WI38 (cell line): ENCODE results near the gene ST3GAL3.
"Not testable (repeated sequence)": the region's sequence is repeated elsewhere in the genome, so short reads cannot be mapped to it uniquely, and the experiment has no call there.

Experiments
- H3K4me3 ChIP-seq: 2 replicates; pipeline ENCODE4 v1.5.1; 2011; ENCODE audit warnings: low read depth, mild to moderate bottlenecking, control low read depth, low read length
- TF ChIP-seq, protein P1 (sequence below): IDR thresholded peaks from 2 replicates; pipeline ENCODE4 v1.5.1; 2012; ENCODE audit warnings: low read depth, mild to moderate bottlenecking, control low read depth, low read length

The ST3GAL3 gene

DNA sequence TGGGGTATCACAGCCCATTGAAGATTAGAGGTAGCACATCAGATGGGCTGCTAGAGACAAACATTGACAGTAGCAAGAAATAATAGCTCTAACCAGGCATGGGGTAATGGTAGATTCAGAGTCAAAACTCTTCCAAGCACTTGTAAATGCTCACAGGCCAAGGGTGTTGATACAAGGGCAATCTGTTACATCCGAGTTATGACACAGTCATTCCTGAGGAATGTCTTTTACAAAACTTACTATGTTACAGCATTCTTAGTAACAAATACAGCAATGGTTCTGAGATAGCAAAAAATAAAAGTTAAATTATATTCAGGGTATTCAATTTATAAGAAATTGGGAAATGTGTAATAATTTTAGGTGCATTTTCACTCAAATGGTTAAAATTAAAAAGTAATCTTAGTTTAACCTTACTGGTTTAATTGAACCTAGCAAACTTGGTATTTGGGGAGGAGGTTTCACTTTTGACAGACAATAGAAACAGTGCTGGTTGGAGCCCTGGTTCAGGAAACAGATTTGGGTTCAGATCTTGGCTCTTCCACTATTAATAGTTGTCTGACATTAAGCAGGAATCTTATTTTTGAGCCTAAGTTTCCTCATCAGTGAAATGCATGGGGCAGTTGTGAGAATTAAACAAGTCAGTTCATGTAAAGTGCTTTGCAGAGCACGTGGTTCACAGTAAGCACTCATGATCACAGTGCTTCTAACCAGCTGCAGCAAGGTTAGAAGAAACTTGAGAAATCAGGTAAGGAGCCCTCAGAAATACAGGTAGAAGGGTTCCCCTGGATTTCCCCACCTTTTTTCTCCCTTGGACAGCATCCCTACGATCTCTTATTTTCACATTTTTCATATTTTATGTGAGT lies 4.4 kb downstream of the ST3GAL3 start:
- H3K4me3 ChIP-seq, result peak overlapping the region; percentile 19
- TF ChIP-seq, protein P1, sequence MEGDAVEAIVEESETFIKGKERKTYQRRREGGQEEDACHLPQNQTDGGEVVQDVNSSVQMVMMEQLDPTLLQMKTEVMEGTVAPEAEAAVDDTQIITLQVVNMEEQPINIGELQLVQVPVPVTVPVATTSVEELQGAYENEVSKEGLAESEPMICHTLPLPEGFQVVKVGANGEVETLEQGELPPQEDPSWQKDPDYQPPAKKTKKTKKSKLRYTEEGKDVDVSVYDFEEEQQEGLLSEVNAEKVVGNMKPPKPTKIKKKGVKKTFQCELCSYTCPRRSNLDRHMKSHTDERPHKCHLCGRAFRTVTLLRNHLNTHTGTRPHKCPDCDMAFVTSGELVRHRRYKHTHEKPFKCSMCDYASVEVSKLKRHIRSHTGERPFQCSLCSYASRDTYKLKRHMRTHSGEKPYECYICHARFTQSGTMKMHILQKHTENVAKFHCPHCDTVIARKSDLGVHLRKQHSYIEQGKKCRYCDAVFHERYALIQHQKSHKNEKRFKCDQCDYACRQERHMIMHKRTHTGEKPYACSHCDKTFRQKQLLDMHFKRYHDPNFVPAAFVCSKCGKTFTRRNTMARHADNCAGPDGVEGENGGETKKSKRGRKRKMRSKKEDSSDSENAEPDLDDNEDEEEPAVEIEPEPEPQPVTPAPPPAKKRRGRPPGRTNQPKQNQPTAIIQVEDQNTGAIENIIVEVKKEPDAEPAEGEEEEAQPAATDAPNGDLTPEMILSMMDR, result no peak

DNA sequence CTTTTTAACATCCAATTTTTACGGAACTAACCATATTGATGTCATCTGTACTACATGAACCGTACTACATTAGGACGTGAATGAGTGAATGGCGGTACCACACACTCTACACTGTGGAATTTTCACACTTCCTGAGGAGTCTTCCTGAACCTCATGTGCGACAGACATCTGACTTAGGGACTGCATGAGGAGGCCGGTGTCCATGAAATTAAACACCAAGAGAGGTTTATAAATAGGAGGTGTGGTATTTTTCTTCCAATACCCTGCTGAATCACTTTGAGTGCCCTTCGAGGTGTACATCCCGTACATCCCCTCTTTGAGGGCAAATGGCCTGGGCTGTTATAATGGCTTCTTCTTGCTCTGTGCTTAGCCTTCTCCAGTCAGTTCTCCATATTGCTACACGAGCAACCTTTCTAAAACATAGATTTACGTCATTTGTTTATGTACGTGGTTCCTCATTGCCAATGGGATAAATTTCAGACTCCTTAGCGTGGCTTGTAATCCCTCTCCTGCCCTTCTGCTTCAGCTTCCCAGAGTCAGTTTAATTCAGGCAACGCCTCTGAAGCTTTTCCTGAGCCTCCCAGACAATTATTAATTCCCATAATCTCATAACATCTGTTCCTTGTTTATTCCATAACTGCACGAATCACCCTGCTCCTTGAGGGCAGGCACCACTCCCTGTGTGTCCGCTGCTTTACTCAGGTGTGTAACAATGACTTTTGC lies 9.4 kb downstream of the ST3GAL3 start:
- TF ChIP-seq, protein P1, result no peak
- no peak overlapping the region for H3K4me3 ChIP-seq

DNA sequence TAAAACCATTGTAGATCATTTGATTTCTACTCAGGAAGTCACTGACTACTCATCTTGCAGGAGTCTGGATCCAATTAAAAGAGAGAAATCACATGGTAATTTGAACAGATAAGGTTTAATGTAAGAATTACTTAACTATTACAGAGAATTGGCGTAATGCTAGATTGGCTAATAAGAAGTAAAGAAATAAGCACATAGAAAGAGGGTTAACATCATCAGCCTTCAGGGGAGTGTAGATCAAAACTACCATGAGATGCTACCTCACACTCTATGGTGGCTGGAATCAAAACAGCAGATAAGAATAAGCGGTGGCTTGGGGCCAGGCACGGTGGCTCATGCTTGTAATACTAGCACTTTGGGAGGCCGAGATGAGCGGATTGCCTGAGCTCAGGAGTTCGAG lies 11.7 kb downstream of the ST3GAL3 start:
- TF ChIP-seq, protein P1, result no peak

DNA sequence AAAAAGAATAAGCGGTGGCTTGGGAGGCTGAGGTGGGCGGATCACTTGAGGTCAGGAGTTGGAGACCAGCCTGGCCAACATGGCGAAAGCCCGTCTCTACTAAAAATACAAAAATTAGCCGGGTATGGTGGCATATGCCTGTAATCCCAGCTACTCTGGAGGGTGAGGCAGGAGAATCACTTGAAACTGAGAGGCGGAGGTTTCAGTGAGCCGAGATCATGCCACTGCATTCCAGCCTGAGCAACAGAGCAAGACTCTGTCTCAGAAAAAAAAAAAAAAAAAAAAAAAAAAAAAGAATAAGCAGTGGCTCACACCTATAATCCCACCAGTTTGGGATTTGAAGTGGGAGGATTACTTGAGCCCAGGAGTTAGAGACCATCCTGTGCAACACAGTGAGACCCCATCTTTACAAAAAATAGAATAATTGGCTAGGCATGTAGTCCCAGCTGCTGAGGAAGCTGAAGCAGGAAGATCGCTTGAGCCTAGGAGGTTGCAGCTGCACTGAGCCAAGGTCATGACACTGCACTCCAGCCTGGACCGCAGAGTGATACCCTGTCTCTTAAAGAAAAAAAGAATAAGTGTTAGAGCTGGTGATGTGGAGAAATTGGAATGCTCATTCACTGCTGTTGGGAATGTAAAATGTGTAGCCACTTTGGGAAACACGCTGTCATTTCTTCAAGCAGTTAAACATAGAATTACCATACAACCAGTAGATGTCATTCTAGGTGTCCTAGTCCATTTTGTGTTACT lies 12.5 kb downstream of the ST3GAL3 start:
- H3K4me3 ChIP-seq, result not testable (repeated sequence)

More for the DNA sequence above, 11.7 kb downstream of the ST3GAL3 start:
- H3K4me3 ChIP-seq, result no peak overlapping the region

DNA sequence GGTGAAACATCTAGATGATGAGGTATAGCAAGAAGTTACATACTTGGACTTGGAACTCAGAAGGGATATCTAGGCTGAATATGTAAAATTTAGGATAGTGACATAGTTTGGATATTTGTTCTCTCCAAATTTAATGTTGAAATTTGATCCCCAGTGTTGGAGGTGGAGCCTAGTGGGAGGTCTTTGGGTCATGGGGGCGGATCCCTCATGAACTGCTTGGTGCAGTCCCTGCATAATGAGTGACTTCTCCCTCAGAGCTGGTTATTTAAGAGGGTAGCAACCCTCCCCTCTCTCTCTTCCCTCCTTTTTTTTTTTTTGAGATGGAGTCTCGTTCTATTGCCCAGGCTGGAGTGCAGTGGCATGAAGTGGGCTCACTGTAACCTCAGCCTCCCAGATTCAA lies 15.5 kb downstream of the ST3GAL3 start:
- no peak overlapping the region for H3K4me3 ChIP-seq
- TF ChIP-seq, protein P1, result no peak

DNA sequence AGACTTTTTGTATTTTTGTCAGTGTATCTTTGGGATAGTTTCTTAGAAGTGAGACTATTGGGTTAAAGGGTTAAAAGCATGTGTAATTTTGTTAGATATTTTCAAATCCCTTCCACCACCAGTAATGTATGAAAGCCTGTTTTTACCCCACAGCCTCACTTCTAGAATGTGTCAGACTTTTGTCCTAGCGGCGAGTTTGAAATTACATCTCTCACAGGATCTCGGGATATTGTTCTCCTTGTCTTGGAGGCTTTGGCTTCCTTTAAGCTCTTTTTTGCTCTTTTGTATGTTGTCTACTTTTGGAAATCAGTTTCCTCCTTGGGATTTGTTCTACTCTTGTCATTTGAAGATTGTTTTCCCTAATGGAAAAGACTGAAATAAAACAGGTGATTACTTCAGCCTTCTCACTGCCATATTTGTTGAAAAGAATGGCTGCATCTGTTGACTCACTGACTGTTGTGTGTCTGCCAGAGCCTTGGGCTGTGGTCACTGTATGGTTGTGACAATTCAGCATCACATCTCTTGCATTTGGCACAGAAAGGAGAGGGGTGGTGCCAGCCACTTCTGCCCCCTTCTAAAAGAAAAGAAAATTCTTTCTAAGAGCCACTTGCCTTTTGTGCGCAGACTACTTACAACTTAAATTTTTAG lies 22.6 kb downstream of the ST3GAL3 start:
- H3K4me3 ChIP-seq, result no peak overlapping the region
- TF ChIP-seq, protein P1, result no peak

DNA sequence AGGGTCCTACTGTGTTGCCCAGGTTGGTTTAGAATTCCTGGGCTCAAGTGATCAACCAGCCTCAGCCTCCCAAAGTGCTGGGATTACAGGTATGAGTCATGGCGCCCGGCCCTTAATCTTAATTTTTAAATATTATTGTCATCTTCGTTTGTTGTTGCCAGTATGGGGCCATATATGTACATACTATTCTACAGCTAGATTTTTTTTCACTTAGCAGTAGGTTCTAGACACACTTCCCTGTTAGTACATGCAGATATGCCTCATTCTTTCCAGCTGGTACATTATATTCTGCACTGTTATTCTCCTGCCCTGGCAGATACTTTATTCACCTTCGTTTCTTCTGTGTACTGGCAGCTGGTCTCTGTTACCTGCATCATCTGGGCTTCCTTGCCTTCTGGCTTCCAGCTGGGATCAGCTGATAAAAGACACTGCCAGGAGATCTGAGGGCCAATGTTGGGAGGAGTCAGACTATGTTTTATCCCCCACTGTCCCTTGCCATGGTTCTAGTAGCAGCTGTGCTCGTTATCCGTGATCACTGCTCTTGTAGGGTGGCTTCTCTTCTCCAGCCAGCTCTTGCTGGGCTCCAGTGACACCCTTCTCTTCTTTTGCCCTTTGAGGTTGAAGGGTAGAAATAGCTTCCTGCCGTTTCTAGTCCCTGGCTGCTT lies 24.7 kb downstream of the ST3GAL3 start:
- no peak overlapping the region for H3K4me3 ChIP-seq
- TF ChIP-seq, protein P1, result no peak
